ENCODE data around the gene MTFMT.

Gene MTFMT

GRCh38 chr15:65038836-65039235 lies 9.4 kb upstream of the MTFMT start:
- Histone ChIP-seq H3K36me3 (ENCODE audit: control insufficient read depth, insufficient read depth, low read length) (no peaks in the 10 kb centered on the region), H3K4me3 (replicated peaks; ENCODE audit: low read depth, low read length) (no peak overlapping the region), H3K27me3 (replicated peaks; ENCODE audit: control insufficient read depth, insufficient read depth, low read length) (no peaks in the 10 kb centered on the region)
- DNase-seq (ENCODE audit: extremely low read depth, insufficient read length): no peak
- no peak for TF ChIP-seq CTCF (IDR thresholded peaks at IDR 0.05; ENCODE audit: insufficient read depth, low read length, poor library complexity, severe bottlenecking)

GRCh38 chr15:65038428-65038827 lies 9.0 kb upstream of the MTFMT start:
- Histone ChIP-seq H3K27me3 (replicated peaks; ENCODE audit: control insufficient read depth, insufficient read depth, low read length) (no peaks in the 10 kb centered on the region), H3K4me3 (replicated peaks; ENCODE audit: low read depth, low read length) (no peak overlapping the region), H3K36me3 (ENCODE audit: control insufficient read depth, insufficient read depth, low read length) (no peaks in the 10 kb centered on the region)
- TF ChIP-seq CTCF (IDR thresholded peaks at IDR 0.05; ENCODE audit: insufficient read depth, low read length, poor library complexity, severe bottlenecking): no peak
- no peak for DNase-seq (ENCODE audit: extremely low read depth, insufficient read length)

GRCh38 chr15:65037309-65037708 lies 7.9 kb upstream of the MTFMT start:
- H3K27me3 ChIP-seq (replicated peaks; ENCODE audit: control insufficient read depth, insufficient read depth, low read length): no peaks in the 10 kb centered on the region
- no peaks in the 10 kb centered on the region for H3K36me3 ChIP-seq (ENCODE audit: control insufficient read depth, insufficient read depth, low read length)
- DNase-seq (ENCODE audit: extremely low read depth, insufficient read length): no peak
- H3K4me3 ChIP-seq (replicated peaks; ENCODE audit: low read depth, low read length): no peak overlapping the region
- TF ChIP-seq CTCF (IDR thresholded peaks at IDR 0.05; ENCODE audit: insufficient read depth, low read length, poor library complexity, severe bottlenecking): no peak

- no peaks in the 10 kb centered on the region for H3K27me3 ChIP-seq (replicated peaks; ENCODE audit: control insufficient read depth, insufficient read depth, low read length)
- no peaks in the 10 kb centered on the region for H3K36me3 ChIP-seq (ENCODE audit: control insufficient read depth, insufficient read depth, low read length)
- DNase-seq (ENCODE audit: extremely low read depth, insufficient read length): no peak
- no peak overlapping the region for H3K4me3 ChIP-seq (replicated peaks; ENCODE audit: low read depth, low read length)
- no peak for TF ChIP-seq CTCF (IDR thresholded peaks at IDR 0.05; ENCODE audit: insufficient read depth, low read length, poor library complexity, severe bottlenecking)
Measured at GRCh38 chr15:65034719-65035118, 5.3 kb upstream of the MTFMT start.

GRCh38 chr15:65033659-65034269 lies 4.3 kb upstream of the MTFMT start:
- Histone ChIP-seq H3K4me3 (replicated peaks; ENCODE audit: low read depth, low read length) (no peak overlapping the region), H3K27me3 (replicated peaks; ENCODE audit: control insufficient read depth, insufficient read depth, low read length) (no peaks in the 10 kb centered on the region), H3K36me3 (ENCODE audit: control insufficient read depth, insufficient read depth, low read length) (no peaks in the 10 kb centered on the region)
- no peak for DNase-seq (ENCODE audit: extremely low read depth, insufficient read length)
- peak; percentile 71 for TF ChIP-seq CTCF (IDR thresholded peaks at IDR 0.05; ENCODE audit: insufficient read depth, low read length, poor library complexity, severe bottlenecking)
